ENCODE results near the gene TTC34.

Gene TTC34

DNA sequence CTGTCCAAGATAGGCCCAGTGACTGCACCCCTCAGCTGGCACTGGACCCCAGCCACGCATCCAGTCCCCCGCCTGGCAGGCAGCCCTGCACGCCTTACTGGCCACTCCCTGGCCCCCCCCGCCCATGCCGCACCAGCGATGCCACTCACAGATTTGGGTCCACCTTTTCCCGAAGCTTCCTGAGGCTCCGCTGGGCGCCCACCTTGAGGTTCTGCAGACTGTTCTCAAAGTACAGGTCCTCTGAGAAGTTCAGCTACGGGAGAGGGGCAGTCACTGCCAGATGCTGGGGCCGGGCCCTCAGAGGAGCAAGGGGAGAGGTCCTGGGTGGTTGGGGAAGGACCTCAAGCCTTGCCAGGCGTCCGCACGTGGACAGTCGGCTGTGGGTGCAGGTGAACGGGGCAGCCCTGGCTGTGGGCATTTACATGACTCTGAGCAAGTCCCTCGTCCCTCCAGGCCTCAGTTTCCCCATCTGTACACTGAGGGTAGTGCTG, 206.8 kb downstream of the TTC34 start:
- DNase-seq (ENCODE audit: low spot score): no peak
- TF ChIP-seq, protein P1, sequence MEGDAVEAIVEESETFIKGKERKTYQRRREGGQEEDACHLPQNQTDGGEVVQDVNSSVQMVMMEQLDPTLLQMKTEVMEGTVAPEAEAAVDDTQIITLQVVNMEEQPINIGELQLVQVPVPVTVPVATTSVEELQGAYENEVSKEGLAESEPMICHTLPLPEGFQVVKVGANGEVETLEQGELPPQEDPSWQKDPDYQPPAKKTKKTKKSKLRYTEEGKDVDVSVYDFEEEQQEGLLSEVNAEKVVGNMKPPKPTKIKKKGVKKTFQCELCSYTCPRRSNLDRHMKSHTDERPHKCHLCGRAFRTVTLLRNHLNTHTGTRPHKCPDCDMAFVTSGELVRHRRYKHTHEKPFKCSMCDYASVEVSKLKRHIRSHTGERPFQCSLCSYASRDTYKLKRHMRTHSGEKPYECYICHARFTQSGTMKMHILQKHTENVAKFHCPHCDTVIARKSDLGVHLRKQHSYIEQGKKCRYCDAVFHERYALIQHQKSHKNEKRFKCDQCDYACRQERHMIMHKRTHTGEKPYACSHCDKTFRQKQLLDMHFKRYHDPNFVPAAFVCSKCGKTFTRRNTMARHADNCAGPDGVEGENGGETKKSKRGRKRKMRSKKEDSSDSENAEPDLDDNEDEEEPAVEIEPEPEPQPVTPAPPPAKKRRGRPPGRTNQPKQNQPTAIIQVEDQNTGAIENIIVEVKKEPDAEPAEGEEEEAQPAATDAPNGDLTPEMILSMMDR (IDR thresholded peaks at IDR 0.05; ENCODE audit: extremely low read depth, missing control alignments): no peak

DNA sequence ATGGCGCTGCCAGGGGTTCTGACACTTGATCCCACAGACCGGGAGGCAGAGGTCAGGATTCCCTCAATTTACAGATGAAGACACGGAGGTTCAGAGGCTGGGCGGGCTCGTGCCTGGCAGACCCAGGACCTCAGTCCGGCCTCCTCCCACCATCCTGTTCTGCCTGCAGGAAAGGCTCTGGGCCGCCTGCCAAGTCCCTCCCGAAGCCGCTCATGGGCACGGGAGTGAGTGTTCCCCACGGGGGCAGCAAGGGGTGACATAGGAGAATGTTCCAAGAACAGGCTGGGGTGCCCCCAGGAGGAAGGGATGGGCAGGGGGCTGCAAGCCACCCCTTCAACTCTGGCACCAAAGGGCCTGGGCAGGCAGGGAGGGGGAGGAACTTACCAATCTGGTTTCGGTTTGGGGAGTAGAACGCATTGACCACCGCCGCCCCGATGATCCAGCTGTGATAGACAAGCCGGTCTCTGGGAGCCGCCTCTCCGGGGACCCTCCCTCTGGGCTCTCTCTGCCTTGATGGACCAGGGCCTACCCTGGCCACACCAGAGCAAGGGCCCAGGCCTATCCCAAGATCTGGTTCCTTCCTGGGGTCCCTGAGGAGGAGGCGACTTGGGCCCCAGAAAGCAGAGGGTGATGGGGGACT, 207.4 kb downstream of the TTC34 start:
- TF ChIP-seq, protein P1 (IDR thresholded peaks at IDR 0.05; ENCODE audit: extremely low read depth, missing control alignments): no peak

DNA sequence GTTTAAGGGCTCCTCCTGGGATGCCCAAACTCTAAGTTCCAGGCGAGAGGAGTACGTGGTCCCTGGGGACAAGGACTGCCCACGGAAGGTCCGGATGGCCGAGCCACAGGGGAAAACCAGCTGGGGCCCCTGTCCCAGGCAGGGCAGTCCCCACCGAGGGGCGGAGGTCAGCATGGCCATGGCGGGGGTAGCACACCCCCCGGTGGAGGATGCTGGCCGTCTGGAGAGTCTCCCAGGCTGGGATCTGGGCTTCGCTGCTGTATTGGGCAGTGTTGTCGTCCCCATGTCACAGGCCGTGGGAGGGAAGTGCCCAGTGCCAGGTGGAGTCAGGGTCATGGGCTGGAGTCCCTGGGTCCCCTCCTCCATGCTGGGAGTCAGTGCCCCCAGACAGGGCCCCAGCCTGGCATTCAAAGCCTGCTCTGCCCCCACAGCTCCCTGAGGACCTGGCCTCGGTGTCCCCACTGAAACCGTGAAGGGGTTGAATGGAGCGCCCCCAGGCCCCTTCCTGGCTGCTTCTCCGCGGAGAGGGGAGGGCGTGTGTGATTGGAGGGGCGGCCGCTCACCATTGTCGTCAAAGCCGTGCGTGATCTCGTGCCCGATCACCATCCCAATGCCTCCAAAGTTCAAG, 208.1 kb downstream of the TTC34 start:
- TF ChIP-seq, protein P1 (IDR thresholded peaks at IDR 0.05; ENCODE audit: extremely low read depth, missing control alignments): no peak
- DNase-seq (ENCODE audit: low spot score): no peak

More for the DNA sequence above, 207.4 kb downstream of the TTC34 start:
- DNase-seq (ENCODE audit: low spot score): no peak

DNA sequence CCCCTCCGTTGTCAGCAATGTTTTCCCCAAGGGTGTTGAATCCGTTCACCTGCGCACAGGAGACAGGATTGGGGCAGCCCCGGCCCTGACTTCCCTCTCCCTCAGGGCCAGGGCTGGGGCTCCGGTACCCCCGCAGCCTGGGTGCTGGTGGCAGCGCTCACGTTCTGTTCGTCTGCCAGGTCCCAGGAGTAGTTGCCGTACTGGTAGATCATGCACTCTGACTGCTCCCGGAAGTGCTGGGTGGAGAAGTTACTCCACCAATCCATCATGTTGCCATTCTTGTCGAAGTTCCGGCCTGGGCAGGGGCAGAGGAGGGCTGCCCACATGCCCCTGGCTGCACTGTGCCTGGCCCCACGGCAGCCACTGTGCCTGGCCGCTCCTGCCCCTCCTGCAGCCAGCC, 208.8 kb downstream of the TTC34 start:
- no peak for DNase-seq (ENCODE audit: low spot score)
- TF ChIP-seq, protein P1 (IDR thresholded peaks at IDR 0.05; ENCODE audit: extremely low read depth, missing control alignments): no peak

DNA sequence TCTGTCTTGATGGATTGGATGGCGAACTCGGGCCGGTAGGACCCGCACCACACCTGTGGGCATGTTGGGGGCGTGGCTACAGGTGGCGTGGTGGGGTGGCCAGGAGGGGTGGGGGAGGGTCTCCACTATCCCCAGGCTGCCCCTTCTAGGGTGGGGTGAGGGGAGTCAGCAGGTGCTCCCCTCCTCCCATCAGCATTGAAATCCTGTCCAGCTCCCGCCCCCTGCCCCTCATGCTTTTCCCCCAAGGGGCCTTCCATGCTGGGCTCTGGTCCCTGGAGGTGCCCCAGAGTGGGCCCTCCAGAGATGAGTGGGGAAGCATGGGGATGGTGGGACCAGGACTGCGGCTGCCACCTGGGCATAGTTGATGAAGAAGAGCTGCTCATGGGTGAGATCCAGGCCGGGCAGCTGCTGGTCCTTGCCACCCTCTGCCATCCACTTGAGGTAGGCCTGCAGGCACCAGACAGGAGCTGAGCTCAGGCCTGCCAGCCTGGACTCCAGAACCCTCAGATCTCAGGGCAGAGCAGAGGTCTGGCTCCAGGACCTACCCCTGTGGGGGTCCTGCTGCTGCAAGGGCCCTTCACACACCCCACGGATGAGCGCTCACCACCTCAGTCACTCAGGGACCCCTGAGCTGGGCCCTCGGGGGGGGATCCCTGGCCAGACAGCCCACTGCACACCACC, 209.8 kb downstream of the TTC34 start:
- no peak for DNase-seq (ENCODE audit: low spot score)
- TF ChIP-seq, protein P1 (IDR thresholded peaks at IDR 0.05; ENCODE audit: extremely low read depth, missing control alignments): no peak

DNA sequence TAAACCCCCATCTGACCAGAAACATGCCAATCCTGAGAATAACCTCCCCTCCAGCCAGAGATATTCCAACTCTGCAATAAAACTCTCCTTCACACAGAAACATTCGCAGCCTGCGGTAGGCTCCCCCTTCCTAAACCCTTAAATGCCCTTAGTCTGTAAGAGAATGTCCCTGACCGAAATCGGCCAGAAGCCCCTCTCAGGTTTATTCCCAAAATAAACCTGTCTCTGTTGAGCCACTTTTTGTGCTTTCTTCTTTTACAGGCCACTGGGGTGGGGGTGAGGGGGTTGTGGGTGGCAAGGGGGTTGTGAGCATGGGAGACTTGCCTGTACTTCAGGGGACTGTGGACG, 210.3 kb downstream of the TTC34 start:
- DNase-seq (ENCODE audit: low spot score): no peak
- TF ChIP-seq, protein P1 (IDR thresholded peaks at IDR 0.05; ENCODE audit: extremely low read depth, missing control alignments): no peak

All from GM20000 (cell line).